Stomach (tissue), 4 donors: Measurements from ENCODE around the gene CLDN1.
A peak's percentile ranks its signal among the peaks of the same experiment; 100 is the strongest.

Experiments used
- CTCF ChIP-seq, 7 experiments: fragments of 450-650 bp in 4 of 7; fragments of 200-600 bp in 3 of 7; sonication (generic) in 3 of 7; IDR thresholded peaks; one replicate each; pipeline ENCODE4 v1.5.1; 2016 to 2019; ENCODE audit warnings: antibody characterized with exemption in 7 of 7, control low read depth in 2 of 7, mild to moderate bottlenecking in 1 of 7
- POLR2A ChIP-seq, 4 donors: fragments of 450-650 bp; IDR thresholded peaks; one replicate each; pipeline ENCODE4 v1.6.1; 2016; ENCODE audit warnings: antibody characterized with exemption in 4 of 4, control low read depth in 2 of 4, mild to moderate bottlenecking in 1 of 4, moderate library complexity in 1 of 4
- POLR2AphosphoS5 ChIP-seq, 3 donors: sonication (generic); formaldehyde crosslinking; IDR thresholded peaks; one replicate each; pipeline ENCODE4 v1.6.1; 2016; ENCODE audit warnings: antibody characterized with exemption in 3 of 3

- TF ChIP-seq POLR2A (IDR thresholded peaks at IDR 0.05) = no peak
- TF ChIP-seq POLR2AphosphoS5 (IDR thresholded peaks at IDR 0.05) = peak in 1 of 3 donors; percentile 8
- no peak for TF ChIP-seq CTCF (IDR thresholded peaks at IDR 0.05)
Observed at GRCh38 chr3:190281308-190282051, 40.8 kb downstream of the CLDN1 start.
